B cell (primary cell): ENCODE data around the gene CIZ1. TPM values are rescaled to one million over a fixed set of nuclear protein-coding genes. Genes with fewer than 3 reads are reported as not detected.

ENCODE experiments used
- ATAC-seq: fragments of 200-7000 bp; cut with Tn5 transposase; one replicate; pipeline ENCODE4 v1.10.0; 2021; ENCODE audit warnings: low read depth, mild to moderate bottlenecking, moderate number of reproducible peaks, moderate library complexity
- CTCF ChIA-PET: fragments of 350-600 bp; sonication (Branson Sonifier 250); formaldehyde crosslinking; loops from one replicate; lab custom pipeline; 2021; ENCODE audit warnings: antibody characterized with exemption, inconsistent platforms; lab: Charles Lee
- POLR2A ChIA-PET: fragments of 350-600 bp; sonication (Branson Sonifier 250); formaldehyde crosslinking; loops from one replicate; lab custom pipeline; 2021; ENCODE audit warnings: antibody characterized with exemption; lab: Charles Lee
- DNase-seq: peaks from one replicate; pipeline ENCODE4 v3.0.0; 2013
- H2AFZ ChIP-seq: 2 replicates; pipeline ENCODE4 v1.6.1; 2012; ENCODE audit warnings: mild to moderate bottlenecking, low read depth, low read length; ENCODE audit not compliant: insufficient read depth, poor library complexity, severe bottlenecking
- H3K27ac ChIP-seq, 2 donors: 1 replicate in 1 of 2; 2 replicates in 1 of 2; pipeline ENCODE4 v1.5.1; 2012 to 2013; ENCODE audit warnings: low read length in 2 of 2, mild to moderate bottlenecking in 2 of 2, moderate library complexity in 1 of 2
- H3K27me3 ChIP-seq, 4 experiments: fragments of 200-600 bp in 1 of 4; sonication (generic) in 1 of 4; replicated peaks in 1 of 4; 1 replicate in 2 of 4; 2 replicates in 2 of 4; pipeline versions ENCODE4 v1.6.1 to v1.7.0; 2013 to 2016; ENCODE audit warnings: low read length in 3 of 4, mild to moderate bottlenecking in 2 of 4, mixed read lengths in 1 of 4, moderate library complexity in 1 of 4; ENCODE audit not compliant: insufficient read depth in 4 of 4, control insufficient read depth in 3 of 4; ENCODE audit errors: control extremely low read depth in 1 of 4
- H3K36me3 ChIP-seq, 2 experiments: replicated peaks in 1 of 2; 1 replicate in 1 of 2; 2 replicates in 1 of 2; pipeline versions ENCODE4 v1.6.1 to v1.7.1; 2013; ENCODE audit warnings: low read length in 1 of 2; ENCODE audit not compliant: insufficient read depth in 2 of 2, control insufficient read depth in 1 of 2; ENCODE audit errors: control extremely low read depth in 1 of 2, extremely low read depth in 1 of 2
- H3K4me1 ChIP-seq, 2 donors: fragments of 200-600 bp in 1 of 2; sonication (generic) in 1 of 2; 1 replicate in 1 of 2; 2 replicates in 1 of 2; pipeline versions ENCODE4 v1.5.1 to v1.6.1; 2013 to 2017; ENCODE audit warnings: low read length in 2 of 2; ENCODE audit not compliant: control insufficient read depth in 2 of 2, insufficient read depth in 2 of 2
- H3K4me2 ChIP-seq: replicated peaks from 2 replicates; pipeline ENCODE3; 2012; ENCODE audit warnings: mild to moderate bottlenecking, low read depth, low read length; ENCODE audit not compliant: poor library complexity, severe bottlenecking
- H3K4me3 ChIP-seq, 5 experiments: fragments of 200-600 bp in 1 of 5; sonication (generic) in 1 of 5; 1 replicate in 3 of 5; 2 replicates in 2 of 5; pipeline versions ENCODE4 v1.5.1 to v1.7.0; 2011 to 2016; ENCODE audit warnings: low read length in 4 of 5, mild to moderate bottlenecking in 4 of 5, low read depth in 2 of 5, control low read depth in 1 of 5, moderate library complexity in 1 of 5; ENCODE audit not compliant: insufficient read depth in 1 of 5; ENCODE audit errors: control extremely low read depth in 1 of 5, extremely low read depth in 1 of 5
- H3K79me2 ChIP-seq: fragments of 200-600 bp; sonication (generic); one replicate; pipeline ENCODE4 v1.6.0; 2016; ENCODE audit warnings: low read length; ENCODE audit not compliant: control insufficient read depth, insufficient read depth
- H3K9ac ChIP-seq: fragments of 200-600 bp; sonication (generic); 2 replicates; pipeline ENCODE4 v1.6.1; 2017; ENCODE audit warnings: mild to moderate bottlenecking, low read length, moderate library complexity
- H3K9me3 ChIP-seq, 3 donors: one replicate each; pipeline versions ENCODE4 v1.6.1 to v1.7.1; 2013; ENCODE audit warnings: low read length in 2 of 3; ENCODE audit not compliant: control insufficient read depth in 2 of 3, insufficient read depth in 1 of 3; ENCODE audit errors: control extremely low read depth in 1 of 3
- H4K20me1 ChIP-seq: 2 replicates; pipeline ENCODE4 v1.6.0; 2012; ENCODE audit warnings: mild to moderate bottlenecking, low read length; ENCODE audit not compliant: insufficient read depth, control insufficient read depth, poor library complexity, severe bottlenecking
- H3K27ac Mint-ChIP-seq: one replicate; pipeline ENCODE4 v1.8.0; 2021; ENCODE audit warnings: mixed read lengths
- H3K27me3 Mint-ChIP-seq: one replicate; pipeline ENCODE4 v1.8.0; 2021; ENCODE audit warnings: mixed read lengths
- H3K4me1 Mint-ChIP-seq: one replicate; pipeline ENCODE4 v1.8.0; 2021; ENCODE audit warnings: mixed read lengths
- H3K4me3 Mint-ChIP-seq: one replicate; pipeline ENCODE4 v1.8.0; 2021; ENCODE audit warnings: mixed read lengths
- H3K9me3 Mint-ChIP-seq: one replicate; pipeline ENCODE4 v1.8.0; 2022; ENCODE audit warnings: mixed read lengths; ENCODE audit not compliant: insufficient read depth
- CTCF ChIP-seq: fragments of 200-600 bp; IDR thresholded peaks from one replicate; pipeline ENCODE4 v1.8.0; 2022; ENCODE audit warnings: antibody characterized with exemption, mild to moderate bottlenecking
- EZH2 ChIP-seq: IDR thresholded peaks from 2 replicates; pipeline ENCODE4 v1.6.1; 2012; ENCODE audit warnings: borderline replicate concordance, low read depth, mild to moderate bottlenecking, moderate library complexity, low read length; ENCODE audit not compliant: insufficient read depth, poor library complexity, severe bottlenecking
- WGBS: methylation state at CpG from one replicate; pipeline ENCODE4 v1.1.5; 2013; ENCODE audit warnings: missing lambda C conversion rate; ENCODE audit not compliant: insufficient coverage; 5-methylcytosine and 5-hydroxymethylcytosine counted together
- intact Hi-C: fragments of 100-400 bp; cut with micrococcal nuclease; formaldehyde crosslinking; loops from one replicate; pipeline ENCODE4 v1.10.0; 2022
- polyA plus RNA-seq: library from polyadenylated mRNA; depleted of rRNA; stranded (reverse); fragments of >200 nt; gene quantifications from 2 replicates; pipeline ENCODE4 v1.2.3, GENCODE V29; 2012
- total RNA-seq, 2 donors: library from RNA; stranded (reverse); fragments of 120-200 nt in 1 of 2; gene quantifications; 1 replicate in 1 of 2; 2 replicates in 1 of 2; pipeline versions ENCODE4 v1.2.3 to v1.2.4, GENCODE V29; 2013 to 2022

CIZ1 gene
- total and polyA plus RNA-seq, 2 donors (not counting 1 experiment from before 2014, with no cell fraction given): 79.9 to 160 TPM

GRCh38 chr9:128142061-128142460, 49.3 kb downstream of the CIZ1 start:
- ATAC-seq (no peak), DNase-seq (no peak)
- Mint-ChIP-seq H3K27ac (no peak overlapping the region), H3K9me3 (no peaks in the 10 kb centered on the region), H3K4me1 (no peaks in the 10 kb centered on the region), H3K4me3 (no peak overlapping the region), H3K27me3 (peaks cover 6% of the 10 kb centered on the region)
- no peaks in the 10 kb centered on the region for H3K79me2 ChIP-seq
- H3K36me3 ChIP-seq: no peaks in the 10 kb centered on the region
- no peak overlapping the region for H3K9ac ChIP-seq
- H4K20me1 ChIP-seq: no peaks in the 10 kb centered on the region
- peaks cover 0 to 3% (median 0%) of the 10 kb centered on the region in 4 experiments for H3K27me3 ChIP-seq
- no peaks in the 10 kb centered on the region for H3K9me3 ChIP-seq
- ChIA-PET POLR2A (no interaction called here), CTCF (interaction anchor here (1.3 kb wide), 1 partner anchor 14 kb away, joined by 4 read pairs; no protein-coding TSS in a partner anchor)
- no peak overlapping the region for H3K4me3 ChIP-seq
- no peak overlapping the region for H3K27ac ChIP-seq
- TF ChIP-seq CTCF (no peak), EZH2 (no peak)
- H3K4me1 ChIP-seq: peaks cover 0 to 9% of the 10 kb centered on the region in 2 donors
- H2AFZ ChIP-seq: no peak overlapping the region
- H3K4me2 ChIP-seq: no peak overlapping the region
- intact Hi-C loops: no loop called here
- WGBS: 64% methylated on average over 3 of the region's 4 CpGs

- H3K27ac Mint-ChIP-seq: no peak overlapping the region
- no peak for ATAC-seq
- TF ChIP-seq CTCF (no peak), EZH2 (no peak)
- H3K9ac ChIP-seq: no peak overlapping the region
- no peaks in the 10 kb centered on the region for H3K9me3 Mint-ChIP-seq
- H3K4me3 ChIP-seq: no peak overlapping the region
- H3K27ac ChIP-seq: no peak overlapping the region
- ChIA-PET POLR2A (no interaction called here), CTCF (no interaction called here)
- H2AFZ ChIP-seq: no peak overlapping the region
- H3K4me1 Mint-ChIP-seq: no peaks in the 10 kb centered on the region
- H3K27me3 ChIP-seq: peaks cover 0 to 3% (median 0%) of the 10 kb centered on the region in 4 experiments
- H3K27me3 Mint-ChIP-seq: peaks cover 6% of the 10 kb centered on the region
- no peaks in the 10 kb centered on the region for H3K79me2 ChIP-seq
- WGBS: 91% methylated on average over 3 of the region's 3 CpGs
- no peaks in the 10 kb centered on the region for H3K36me3 ChIP-seq
- no peaks in the 10 kb centered on the region for H3K9me3 ChIP-seq
- H3K4me1 ChIP-seq: peaks cover 0 to 9% of the 10 kb centered on the region in 2 donors
- no peak for DNase-seq
- H4K20me1 ChIP-seq: no peaks in the 10 kb centered on the region
- no peak overlapping the region for H3K4me2 ChIP-seq
- H3K4me3 Mint-ChIP-seq: no peak overlapping the region
- intact Hi-C loops: no loop called here
Observed at GRCh38 chr9:128141604-128142003, 49.8 kb downstream of the CIZ1 start.
